GM18907 (cell line): ENCODE measurements around the gene IL1RAPL1.

Experiments used
- ATAC-seq: cut with Tn5 transposase; IDR thresholded peaks from one replicate; pipeline ENCODE4 v1.9.1; 2021; ENCODE audit warnings: mild to moderate bottlenecking, moderate library complexity; ENCODE audit not compliant: unreplicated experiment

The IL1RAPL1 gene

DNA sequence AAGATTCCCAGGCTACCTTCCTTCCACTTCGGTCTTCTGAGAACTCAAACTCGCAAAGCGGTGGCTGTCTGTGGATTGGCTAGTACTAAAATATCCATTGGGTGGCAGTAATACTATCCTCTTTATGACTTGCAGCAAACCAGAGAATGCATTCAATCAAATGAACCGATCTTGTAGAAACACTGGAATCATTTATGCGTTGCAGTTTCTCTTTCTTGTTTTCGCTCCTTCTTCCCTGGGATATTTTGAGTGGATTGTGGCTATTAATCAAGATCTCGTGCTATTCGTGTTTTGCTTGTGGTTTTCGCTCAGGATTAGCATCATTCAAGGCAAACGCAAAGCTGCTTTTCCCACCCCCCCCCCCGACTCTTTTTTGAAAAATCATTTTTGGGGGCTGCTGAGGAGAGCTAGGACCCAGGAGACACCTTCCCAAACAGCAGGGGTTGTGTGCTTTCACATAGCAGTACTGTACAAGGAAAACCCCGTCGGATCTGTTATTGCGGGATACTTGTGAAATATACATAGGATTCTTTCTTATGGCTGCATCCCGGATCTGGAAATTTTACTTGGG, at the start of gene IL1RAPL1:
TSS of gene IL1RAPL1 (plus strand) at position 466 of the 571 bp plus-strand sequence.
- ATAC-seq, result no peak

DNA sequence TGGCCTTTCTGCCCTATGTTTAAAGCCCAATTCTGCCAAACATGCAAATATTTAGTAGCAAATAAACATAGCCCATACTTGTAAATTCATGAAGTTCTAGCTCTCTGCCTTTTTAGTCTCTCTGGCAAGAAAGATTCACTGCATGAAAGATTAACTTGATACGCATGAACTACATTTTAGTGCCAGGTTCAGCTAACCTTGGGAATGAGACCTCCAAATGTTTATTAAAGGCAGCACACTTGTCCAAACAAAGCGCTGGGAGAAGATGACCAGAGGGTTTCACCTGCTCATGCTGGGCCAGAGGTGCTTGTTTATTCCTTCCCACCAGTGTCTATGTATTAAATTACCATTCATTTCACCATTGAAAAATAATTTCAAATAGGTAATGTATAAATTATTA, 44.5 kb upstream of the IL1RAPL1 start:
- no peak for ATAC-seq

DNA sequence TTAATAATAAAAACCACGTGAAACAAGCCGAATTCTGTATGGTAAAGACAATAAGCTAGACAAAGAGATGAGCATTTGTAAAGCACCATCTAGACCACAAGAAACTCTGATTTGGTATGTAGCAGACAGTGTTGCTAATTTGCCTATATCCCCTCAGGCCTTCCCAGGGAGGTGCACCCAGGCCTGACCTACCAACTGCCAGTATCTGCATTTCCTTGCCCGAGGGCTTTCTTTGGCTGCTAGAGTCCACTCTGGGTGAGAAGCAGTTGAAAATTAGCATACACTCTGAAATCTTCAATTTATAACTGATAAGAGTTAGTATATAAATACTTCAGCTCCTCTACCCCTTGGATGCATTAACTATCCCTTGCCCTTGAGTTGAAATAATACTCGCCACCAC, 37.4 kb upstream of the IL1RAPL1 start:
- no peak for ATAC-seq

DNA sequence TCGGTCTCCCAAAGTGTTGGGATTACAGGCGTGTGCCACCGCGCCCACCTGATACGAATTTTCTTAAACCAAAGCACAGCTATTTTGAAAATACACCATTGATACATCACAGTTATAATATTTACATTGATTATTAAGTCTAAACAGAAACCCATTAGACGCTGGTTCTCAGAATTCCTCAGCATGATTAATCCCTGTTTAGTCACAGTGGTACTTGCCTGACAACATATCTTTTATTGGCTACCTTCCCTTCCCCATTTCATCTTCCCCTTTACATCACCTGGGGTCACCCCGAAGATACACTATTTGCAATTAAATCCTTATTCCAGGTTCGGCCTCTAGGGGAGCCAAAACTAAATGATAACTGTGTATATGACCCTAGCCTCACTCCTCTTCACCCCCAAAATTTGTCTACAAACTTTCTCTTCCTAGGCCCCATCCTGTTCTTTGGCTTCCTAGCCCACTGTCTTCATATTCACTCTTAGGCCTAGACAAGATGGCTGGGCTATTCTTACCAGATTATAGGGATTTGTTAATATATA, 36.8 kb upstream of the IL1RAPL1 start:
- ATAC-seq, result no peak

DNA sequence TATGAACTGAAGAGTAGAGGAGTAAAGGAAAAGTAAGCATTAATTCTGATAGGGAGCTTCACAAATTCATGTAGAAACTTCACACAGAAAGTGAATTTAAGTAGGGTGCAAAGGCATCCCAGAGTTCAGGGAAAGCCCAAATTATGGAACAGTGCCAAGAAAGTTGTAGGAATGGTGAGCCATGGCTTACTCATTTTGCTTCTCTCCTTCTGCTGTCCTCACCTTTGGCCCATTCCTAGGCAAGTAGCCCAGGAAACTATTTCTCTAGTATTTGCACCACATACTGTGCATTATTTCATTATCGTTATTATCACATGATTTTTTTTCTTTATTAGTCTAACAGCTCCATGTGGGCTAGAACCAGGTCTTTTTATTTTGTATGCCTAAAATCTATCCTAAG, 34.9 kb upstream of the IL1RAPL1 start:
- ATAC-seq, result no peak

DNA sequence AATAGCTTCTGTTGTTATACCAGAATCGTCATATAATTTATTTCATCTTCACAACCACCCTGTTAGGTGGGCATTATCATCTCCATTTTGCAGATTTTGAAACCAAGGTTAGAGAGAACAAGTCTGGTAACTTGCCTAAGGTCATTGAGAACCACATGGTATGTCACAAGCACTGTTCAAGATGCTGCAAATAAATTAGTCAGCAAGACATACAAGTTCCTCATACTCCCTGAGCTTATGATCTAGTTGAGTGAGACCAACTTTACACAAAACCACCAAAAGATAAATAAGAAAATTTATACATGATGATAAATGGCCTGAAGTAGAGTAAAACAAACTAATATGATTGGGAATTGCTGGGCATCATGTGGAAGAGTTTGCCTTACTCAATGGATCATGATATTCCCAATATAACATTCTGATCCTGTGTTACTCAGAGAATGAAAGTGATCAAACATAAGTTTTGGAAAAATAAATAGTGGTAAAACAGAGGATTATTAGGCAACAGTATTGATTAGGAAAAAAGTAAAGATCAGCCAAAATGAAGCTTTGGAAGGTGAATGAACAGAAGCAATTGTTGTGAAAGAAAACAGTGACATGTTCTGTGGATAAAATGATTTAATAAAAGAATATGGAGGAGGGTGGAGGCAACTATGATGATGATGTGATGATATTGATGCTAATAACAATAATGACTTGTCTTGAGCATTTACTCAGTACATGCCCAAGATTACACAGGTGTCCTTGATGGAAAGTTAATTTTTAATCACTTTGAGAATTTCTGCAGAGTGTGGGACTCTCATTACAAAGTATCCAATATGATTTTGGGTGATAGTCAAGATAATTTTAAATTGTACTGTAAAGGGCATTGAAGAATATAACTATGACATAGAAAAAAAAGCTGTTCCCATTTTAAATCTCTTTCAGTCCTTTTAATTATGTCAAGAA, 34.1 kb upstream of the IL1RAPL1 start:
- ATAC-seq, result no peak

DNA sequence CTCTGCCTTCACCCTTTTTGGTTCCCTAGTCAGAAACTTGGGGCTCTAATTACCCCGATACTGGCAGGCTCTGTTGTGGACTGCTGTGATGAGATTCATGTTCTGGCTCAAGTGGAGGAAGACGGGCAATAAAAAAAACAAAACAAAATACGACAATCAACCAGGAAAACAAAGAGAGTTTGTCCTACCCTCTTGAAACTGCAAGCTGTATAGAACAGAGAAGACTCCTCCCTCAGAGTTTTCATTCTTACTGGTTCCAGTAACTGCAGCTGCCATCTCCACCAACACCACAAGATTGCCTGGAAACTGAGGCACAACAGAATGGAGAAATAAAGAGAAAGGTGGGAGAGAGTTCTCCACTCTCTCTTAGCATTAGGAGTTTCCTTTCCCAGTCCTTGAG, 11.1 kb upstream of the IL1RAPL1 start:
- no peak for ATAC-seq

DNA sequence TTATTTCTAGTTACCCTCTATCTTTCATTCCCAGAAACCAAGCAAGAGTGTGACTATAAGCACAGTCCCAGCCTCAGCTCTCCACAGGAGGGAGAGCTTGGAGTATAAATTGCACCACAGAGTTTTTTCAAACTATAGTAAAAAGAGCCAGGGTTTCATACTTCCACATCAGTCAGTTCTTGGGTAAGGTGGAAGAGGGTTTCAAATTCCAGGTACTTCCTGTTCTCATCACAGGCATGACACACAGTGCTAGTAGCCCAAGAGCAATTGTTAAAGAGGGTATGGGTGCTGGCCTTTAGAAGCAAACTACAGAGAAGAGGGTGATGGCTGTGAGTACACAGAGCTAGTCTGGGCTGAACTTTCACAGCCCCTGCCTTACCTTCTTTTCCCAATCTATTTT, 5.7 kb upstream of the IL1RAPL1 start:
- no peak for ATAC-seq

DNA sequence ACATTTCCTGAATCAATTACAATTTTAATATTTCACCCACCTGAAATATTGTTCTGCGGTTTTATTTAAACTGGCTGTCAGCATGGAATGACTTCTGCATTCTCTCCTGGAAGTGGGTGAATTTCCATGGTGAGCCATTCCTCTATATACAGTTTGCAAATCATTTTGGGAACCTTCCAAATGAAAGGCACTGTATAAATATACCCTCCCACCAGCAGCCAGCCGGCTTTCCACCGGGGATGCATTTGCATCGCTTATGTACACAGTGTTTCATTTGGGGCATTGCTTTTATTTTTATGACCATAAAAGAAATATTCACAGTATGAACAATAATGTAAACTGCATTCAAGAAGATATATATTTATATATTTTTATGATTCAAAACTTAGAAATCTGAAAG, 4.7 kb upstream of the IL1RAPL1 start:
- no peak for ATAC-seq

DNA sequence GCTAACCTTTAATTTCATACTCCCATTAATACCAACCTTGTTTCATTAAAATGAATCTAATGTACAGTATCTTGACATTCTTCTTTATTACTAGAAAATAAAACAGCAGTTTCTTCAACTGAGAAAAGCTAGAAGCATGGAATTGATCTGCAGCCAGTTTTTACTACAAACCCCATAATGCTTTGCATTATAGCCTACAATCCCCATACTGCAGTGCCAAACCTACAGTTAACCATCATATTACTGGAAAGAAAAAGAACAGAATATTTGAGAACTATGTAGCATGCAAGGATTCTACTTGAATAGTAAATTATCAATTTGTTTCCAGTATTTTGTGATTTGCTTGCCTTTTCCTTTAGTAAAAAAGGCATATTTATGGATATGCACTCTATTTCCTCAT, 3.2 kb upstream of the IL1RAPL1 start:
- no peak for ATAC-seq

DNA sequence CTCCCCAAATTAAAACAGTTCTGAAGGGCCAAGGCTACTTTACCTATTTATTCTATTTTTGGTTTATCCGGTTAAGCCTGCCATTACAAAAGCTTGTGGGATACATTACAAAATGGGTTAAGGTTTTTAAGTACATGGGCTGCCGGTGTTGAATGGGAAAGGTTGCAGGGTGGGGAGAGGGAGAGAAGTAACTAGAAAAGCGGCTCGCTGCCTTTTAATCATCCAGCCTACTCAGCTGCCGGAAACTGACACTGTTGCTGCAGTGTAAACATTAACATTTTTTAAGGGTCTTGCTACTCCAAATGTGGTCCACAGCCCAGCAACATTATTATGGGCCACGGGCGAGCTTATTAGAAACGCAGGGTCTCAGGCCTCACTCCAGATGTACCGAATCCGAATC, 1.5 kb upstream of the IL1RAPL1 start:
- ATAC-seq, result no peak

DNA sequence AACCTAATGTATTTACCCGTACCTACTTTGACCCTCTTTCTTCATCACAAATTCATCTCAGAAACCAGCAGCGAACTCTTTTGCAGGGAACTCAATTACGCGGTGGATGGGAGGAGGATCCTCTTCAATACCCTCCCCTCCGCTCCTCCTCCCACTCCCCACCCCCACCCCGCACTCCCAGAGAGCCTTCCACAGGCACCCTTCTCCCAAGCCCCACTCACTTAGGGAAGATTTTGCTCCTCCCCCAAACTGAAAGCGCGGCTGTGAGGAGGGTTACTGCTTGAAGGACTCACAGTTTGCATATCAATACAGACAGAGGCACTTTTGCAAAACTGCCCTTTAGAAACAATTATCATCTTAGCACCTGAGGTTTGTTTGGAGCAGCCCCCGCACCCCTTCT, 960 bp upstream of the IL1RAPL1 start:
- no peak for ATAC-seq

DNA sequence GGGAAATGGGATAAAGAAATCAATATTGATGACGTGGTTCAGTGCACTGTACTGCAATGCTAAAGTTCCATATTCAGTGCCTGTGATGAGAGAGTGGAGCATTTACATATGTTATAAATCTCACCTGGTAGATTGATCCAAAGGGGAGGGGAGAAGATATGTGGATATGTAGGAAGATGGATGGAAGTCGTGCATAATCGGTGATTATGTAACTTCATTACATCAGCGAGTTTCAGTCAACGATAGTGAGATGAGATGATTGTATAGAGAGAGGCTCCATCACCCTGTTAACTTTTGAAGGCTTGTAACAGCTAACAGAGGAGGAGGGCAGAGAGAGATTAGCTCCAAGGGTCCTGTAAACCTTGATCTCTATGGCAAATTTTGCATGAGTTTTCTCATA, 1.8 kb downstream of the IL1RAPL1 start:
- no peak for ATAC-seq

DNA sequence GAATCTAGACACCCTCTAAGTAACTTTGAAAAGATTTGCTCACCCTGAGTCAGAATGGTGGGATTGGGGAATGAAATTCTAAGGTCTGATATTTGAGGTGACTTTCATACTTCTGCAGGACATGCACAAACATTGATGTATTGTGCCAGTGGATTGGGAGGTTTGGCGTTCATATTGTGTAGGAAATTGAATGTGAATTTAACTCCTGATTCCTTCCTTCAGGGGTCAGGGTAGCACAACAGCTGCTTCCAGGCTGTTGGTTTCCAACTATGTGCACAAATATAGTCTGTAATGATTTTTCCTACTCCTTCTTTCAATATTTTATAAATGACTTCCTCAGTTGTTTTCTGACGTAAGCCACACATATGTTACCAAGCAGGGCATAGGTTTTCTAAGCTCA, 3.1 kb downstream of the IL1RAPL1 start:
- ATAC-seq, result no peak

DNA sequence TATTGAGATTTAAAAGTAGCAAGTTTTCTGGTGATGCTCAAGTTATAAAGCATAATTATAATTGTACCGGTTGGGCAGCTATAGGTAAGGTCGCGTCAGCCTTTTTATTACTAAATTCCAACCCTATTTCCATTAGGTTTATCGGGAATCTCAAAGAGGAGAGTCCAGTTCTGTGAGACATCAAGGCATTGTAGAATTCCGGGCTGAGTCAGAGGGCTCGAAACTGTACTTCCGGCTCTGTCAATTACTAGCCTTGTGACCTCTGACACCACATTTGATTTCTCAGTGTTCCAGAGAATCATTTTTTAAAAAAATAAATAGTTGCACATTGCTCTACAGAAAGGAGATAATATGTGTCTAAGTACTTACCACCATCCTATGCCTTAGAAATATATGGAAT, 4.3 kb downstream of the IL1RAPL1 start:
- ATAC-seq, result no peak

DNA sequence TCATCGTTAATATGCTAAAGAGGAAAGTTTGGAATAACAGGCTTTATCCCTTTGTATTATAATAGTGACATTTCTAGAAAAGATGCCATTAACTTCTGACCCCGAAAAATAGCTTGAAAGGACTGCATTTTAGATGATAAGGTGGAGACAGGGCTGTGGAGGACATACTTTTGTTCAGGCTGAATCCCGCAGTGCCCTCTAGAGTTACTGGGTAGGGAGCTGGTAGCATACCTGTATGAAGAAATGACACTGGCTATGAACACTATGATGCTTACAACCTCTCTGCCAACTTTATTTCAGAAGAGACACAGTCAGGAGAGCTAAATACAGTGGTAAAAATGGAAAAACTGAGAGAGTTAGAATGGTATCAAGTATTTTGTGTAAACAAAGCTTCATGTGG, 8.1 kb downstream of the IL1RAPL1 start:
- no peak for ATAC-seq

DNA sequence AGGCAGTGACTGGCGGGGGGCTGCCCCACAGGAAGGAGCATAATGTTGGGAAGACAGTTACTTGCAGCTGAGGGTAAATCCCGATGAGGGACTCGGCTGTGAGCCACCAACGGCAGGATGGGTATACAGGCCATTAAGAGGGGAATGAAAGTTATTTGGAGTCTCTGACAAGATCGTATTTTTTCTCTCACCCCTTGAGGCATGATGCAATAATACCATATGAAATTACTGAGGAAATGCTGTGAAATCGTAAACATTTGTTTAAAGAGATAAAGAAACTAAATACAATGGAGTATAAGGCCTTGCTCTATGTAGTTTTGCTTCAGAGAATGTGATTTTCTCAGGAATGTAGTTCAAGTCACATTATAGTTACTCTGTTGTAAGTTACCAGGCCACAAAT, 12.7 kb downstream of the IL1RAPL1 start:
- ATAC-seq, result no peak

DNA sequence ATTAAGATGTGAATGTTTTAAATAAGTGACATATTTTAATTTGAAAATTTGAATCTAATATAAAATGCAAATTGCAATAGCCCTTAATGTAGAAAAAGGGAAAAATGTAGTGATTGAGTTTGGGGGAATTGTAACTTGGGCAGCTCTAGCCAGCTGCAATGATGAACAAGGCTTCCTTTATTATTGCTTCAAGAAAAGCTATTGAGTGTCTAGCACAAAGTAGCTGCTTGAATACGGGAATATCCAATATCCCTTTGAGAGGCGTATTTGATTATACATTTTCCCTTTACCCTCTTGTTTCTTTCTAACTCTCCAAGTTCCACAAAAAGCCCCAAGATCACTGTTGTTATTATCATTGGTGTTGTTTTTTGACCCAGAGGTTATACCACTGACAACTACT, 21.8 kb downstream of the IL1RAPL1 start:
- no peak for ATAC-seq

DNA sequence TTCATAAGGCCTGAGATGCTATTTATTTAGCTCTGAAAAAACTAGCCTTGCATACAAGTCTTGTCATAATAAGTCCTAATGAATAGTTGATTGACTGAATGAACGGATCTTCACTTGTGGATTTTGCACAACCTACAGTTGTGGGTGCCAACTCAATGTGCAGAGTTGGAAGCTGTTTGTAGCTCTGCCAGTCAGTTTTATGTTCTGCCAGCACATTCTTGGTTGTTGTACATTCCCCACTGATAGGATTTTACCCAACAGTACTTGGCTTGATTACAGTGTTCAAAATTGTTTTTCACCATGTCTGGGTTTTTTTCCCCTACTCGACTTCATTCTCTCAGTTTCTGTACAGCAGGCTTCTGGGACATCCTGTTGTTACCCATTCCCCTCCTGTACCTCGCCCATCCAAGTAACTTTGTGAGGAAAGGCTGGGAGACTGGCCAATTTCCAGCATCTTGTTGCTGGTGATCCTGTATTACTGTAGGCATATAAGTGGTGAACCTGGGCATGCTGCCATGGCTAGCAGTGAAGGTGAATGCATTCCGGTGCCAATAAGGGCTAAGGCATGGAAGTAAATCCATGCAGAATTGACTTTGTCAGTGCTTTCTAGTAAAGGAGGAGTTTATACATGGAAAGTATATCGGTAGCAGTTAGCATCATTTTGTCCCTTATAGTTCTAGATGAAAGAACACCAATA, 22.8 kb downstream of the IL1RAPL1 start:
- no peak for ATAC-seq

DNA sequence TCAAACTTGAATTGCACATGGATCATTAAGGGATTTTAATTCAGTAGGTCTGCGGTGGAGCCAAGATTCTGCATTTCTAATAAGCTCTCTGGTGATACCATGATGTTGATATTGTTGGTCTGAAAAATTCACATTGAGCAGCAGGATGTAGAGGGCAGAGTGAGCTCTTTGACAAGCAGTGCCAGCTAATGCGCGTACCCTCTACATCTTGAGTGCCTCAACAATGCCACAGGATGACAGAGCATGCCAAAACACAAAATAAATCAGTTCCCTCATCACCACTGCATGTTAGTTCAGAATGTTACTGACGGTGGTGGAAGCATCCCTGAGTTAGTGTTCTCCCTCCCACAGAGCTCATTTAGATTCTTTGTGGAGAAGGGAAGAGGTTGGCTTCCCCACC, 23.5 kb downstream of the IL1RAPL1 start:
- ATAC-seq, result no peak

DNA sequence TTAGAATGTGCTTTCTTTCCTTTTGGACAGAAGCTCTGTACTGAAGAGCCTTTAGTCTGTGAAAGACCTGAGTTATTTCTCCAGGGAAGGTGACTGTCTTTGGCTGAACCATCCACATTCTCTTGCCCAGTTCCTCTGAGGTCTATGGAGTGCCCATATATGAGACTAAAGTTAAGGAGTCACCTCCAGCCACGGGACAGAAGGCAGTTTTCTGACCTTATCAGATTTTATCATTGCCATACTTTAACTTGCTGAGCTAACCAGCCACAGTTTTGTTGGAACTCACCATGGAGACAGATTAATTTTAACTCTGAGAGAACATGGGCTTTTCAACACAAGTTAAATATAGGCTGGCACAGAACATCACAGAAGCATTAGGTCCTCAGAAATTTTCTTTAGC, 26.3 kb downstream of the IL1RAPL1 start:
- no peak for ATAC-seq

DNA sequence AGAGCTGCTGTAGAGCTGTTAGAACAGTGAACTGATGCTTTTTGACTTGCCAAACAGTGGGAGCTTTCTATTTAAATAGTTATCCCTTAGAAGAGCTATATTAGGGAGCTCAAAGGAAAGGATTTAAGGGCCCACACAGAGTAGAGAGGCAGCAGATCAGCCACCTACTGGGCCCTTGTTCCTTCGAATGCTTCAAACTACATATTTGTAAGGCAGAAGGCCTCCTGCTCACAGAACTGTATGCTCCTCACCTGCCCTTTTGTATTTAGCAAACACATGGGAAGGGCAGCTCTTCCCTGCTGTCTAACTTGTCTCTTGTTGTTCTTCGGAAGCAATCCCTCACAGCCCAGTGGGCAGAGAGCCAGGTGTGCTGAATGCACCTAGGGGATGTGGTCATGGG, 38.0 kb downstream of the IL1RAPL1 start:
- no peak for ATAC-seq
